ENCODE results near the gene PRR5. TPM values are rescaled to one million over a fixed set of nuclear protein-coding genes. Genes with fewer than 3 reads are reported as not detected.

PRR5 gene
- total and polyA plus RNA-seq, 7 donors = 0.48 to 2.9 (median 1.6) TPM

DNA sequence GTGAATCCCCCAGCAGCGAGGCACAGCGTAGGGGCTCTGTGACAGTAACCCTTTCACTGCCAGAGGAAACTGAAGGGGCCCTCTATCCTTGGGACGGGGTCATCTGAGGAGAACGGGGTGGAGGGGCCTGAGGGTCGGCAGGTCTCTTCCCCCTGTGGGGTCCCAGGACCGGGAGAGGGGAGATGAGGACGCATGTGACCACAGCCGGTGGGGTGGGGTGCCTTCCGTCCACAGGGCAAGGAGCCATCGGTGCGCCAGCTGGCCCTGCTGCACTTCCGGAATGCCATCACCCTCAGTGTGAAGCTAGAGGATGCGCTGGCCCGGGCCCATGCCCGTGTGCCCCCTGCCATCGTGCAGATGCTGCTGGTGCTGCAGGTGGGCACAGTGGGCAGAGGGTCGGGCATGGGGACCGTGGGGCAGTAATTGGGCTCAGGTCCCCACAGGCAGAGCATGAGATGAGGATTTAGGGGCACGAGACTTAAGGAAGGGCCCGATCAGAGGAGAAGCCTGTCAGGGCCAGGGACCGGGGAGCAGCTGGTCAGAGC is 30.1 kb downstream of the PRR5 start:
- H3K9me3 ChIP-seq = no peaks in the 10 kb centered on the region
- ATAC-seq = no peak
- H3K4me1 ChIP-seq = peaks cover 6% of the 10 kb centered on the region
- H3K36me3 ChIP-seq (ENCODE audit: insufficient read depth in 1 of 2, low read depth in 1 of 2) = no peaks in the 10 kb centered on the region
- H3K27me3 ChIP-seq (ENCODE audit: insufficient read depth in 3 of 3, low read length in 2 of 3) = peaks cover 0 to 34% (median 1%) of the 10 kb centered on the region in 3 donors
- H3K27ac ChIP-seq = no peak overlapping the region
- TF ChIP-seq, protein P1, sequence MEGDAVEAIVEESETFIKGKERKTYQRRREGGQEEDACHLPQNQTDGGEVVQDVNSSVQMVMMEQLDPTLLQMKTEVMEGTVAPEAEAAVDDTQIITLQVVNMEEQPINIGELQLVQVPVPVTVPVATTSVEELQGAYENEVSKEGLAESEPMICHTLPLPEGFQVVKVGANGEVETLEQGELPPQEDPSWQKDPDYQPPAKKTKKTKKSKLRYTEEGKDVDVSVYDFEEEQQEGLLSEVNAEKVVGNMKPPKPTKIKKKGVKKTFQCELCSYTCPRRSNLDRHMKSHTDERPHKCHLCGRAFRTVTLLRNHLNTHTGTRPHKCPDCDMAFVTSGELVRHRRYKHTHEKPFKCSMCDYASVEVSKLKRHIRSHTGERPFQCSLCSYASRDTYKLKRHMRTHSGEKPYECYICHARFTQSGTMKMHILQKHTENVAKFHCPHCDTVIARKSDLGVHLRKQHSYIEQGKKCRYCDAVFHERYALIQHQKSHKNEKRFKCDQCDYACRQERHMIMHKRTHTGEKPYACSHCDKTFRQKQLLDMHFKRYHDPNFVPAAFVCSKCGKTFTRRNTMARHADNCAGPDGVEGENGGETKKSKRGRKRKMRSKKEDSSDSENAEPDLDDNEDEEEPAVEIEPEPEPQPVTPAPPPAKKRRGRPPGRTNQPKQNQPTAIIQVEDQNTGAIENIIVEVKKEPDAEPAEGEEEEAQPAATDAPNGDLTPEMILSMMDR (IDR thresholded peaks at IDR 0.05) = no peak
- 55 to 59% (median 58%) methylated on average over 20 to 21 of the region's 21 CpGs for WGBS, 3 donors
- DNase-seq = no peak
- intact Hi-C loops (cut with DNase I) = no loop called here
- no peak overlapping the region for H3K4me3 ChIP-seq

DNA sequence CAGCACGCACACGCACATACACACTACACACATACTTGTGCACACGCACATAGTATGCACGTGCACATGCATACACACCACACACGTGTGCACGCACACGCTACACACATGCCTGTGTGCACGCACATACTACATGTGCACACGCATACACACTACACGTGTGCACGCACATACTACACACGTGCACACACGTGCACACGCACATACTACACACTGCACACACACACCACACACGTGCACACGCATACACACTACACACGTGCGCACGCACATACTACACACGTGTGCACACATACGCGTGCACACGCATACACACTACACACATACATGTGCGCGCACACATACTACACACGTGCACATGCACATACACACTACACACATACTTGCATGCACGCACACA is 30.7 kb downstream of the PRR5 start:
- no peak for ATAC-seq
- H3K4me3 ChIP-seq = no peak overlapping the region

DNA sequence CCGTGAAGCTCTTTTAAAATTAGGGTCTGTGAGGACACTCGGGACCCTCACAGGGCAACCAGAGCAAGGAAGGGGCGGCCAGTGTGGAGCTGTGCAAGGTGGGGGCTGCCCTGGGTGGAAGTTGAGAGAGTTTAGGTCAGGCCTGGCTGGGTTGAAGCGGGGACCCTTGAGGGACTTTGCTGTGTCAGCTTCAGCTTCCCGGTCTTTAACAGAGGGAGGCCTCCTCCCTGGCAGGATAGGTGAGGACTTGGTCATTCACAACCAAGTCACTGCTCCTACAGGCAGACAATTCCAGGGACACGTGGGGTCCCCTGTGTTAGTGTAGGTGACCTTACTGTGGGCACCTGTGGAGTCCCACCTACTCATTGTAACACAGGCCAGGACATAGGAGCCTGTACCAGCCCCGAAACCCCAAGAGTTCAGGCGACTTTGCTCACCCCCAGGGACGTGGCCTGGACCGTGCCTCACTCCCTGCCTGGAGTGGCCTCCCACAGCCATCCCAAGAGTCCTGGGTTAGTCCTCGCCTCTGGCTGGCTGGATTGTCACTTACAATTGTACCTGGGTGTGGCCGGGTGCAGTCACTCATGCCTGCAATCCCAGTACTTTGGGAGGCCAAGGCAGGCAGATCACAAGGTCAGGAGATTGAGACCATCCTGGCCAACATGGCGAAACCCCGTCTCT is 31.6 kb downstream of the PRR5 start:
- no peak overlapping the region for H3K4me3 ChIP-seq
- no peak overlapping the region for H3K27ac ChIP-seq
- WGBS, 3 donors = 87 to 88% (median 88%) methylated on average over 14 of the region's 14 CpGs
- DNase-seq (no peak), ATAC-seq (no peak)
- TF ChIP-seq, protein P1 (IDR thresholded peaks at IDR 0.05) = no peak
- H3K4me1 ChIP-seq = peaks cover 6% of the 10 kb centered on the region
- no peaks in the 10 kb centered on the region for H3K9me3 ChIP-seq
- H3K36me3 ChIP-seq (ENCODE audit: insufficient read depth in 1 of 2, low read depth in 1 of 2) = no peaks in the 10 kb centered on the region
- H3K27me3 ChIP-seq (ENCODE audit: insufficient read depth in 3 of 3, low read length in 2 of 3) = peaks cover 0 to 42% (median 4%) of the 10 kb centered on the region in 3 donors
- intact Hi-C loops (cut with DNase I) = loop anchor here in 1 of 2 donors (2.0 kb wide), 1 partner anchor 35 kb away; no protein-coding TSS in a partner anchor

More for the DNA sequence above, 30.7 kb downstream of the PRR5 start:
- intact Hi-C loops (cut with DNase I) = no loop called here
- TF ChIP-seq, protein P1 (IDR thresholded peaks at IDR 0.05) = no peak
- no peak for DNase-seq
- Histone ChIP-seq H3K9me3 (no peaks in the 10 kb centered on the region), H3K27me3 (ENCODE audit: insufficient read depth in 3 of 3, low read length in 2 of 3) (peaks cover 0 to 40% (median 1%) of the 10 kb centered on the region in 3 donors), H3K36me3 (ENCODE audit: insufficient read depth in 1 of 2, low read depth in 1 of 2) (no peaks in the 10 kb centered on the region), H3K27ac (no peak overlapping the region), H3K4me1 (peaks cover 6% of the 10 kb centered on the region)
- WGBS, 3 donors = 90 to 92% (median 90%) methylated on average over 27 of the region's 27 CpGs

DNA sequence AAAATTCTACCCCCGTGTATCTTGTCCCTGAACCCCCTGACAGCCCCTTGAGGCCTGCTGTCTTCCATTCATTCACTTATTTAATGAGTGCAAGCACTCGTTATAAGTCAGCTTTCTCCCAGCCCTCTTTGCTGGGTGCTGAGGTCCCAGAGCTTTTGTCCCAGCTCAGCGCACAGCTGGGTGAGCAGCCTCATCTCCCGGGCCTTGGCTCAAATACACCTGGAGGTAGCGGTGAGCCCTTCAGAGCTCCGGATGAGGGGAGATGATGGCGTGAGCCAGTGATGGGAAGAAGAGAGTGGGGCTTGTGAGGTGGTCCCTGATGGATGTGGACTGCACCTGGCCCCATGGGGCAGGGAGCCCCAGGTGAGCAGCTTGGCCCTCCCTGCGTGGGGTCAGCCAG is 32.3 kb downstream of the PRR5 start:
- no peaks in the 10 kb centered on the region for H3K36me3 ChIP-seq (ENCODE audit: insufficient read depth in 1 of 2, low read depth in 1 of 2)
- ATAC-seq (no peak), DNase-seq (no peak)
- H3K4me1 ChIP-seq = peaks cover 1% of the 10 kb centered on the region
- no peak overlapping the region for H3K27ac ChIP-seq
- no peak overlapping the region for H3K4me3 ChIP-seq
- 76 to 87% (median 77%) methylated on average over 8 of the region's 8 CpGs for WGBS, 3 donors
- TF ChIP-seq, protein P1 (IDR thresholded peaks at IDR 0.05) = no peak
- H3K9me3 ChIP-seq = no peaks in the 10 kb centered on the region
- peaks cover 0 to 44% (median 3%) of the 10 kb centered on the region in 3 donors for H3K27me3 ChIP-seq (ENCODE audit: insufficient read depth in 3 of 3, low read length in 2 of 3)
- intact Hi-C loops (cut with DNase I) = loop anchor here in 1 of 2 donors (2.0 kb wide), 1 partner anchor 35 kb away; no protein-coding TSS in a partner anchor

All from psoas muscle (tissue), 8 donors.